Posterior cingulate gyrus (tissue), 11 donors: ENCODE measurements around the gene DNMT3B.
A peak's percentile ranks its signal among the peaks of the same experiment; 100 is the strongest.

Experiments used
- DNase-seq, 10 donors: peaks; one replicate each; pipeline versions ENCODE4 v3.0.0 to v3.0.0-alpha.2; 2020 to 2021; ENCODE audit warnings: mixed read lengths in 3 of 10
- intact Hi-C: fragments of 100-400 bp; cut with DNase I; formaldehyde crosslinking; loops from one replicate; pipeline ENCODE4 v1.15.1; 2023

The DNMT3B gene

GRCh38 chr20:32810941-32811340, 48.8 kb downstream of the DNMT3B start:
- no peak for DNase-seq
- intact Hi-C loops: no loop called here

- no peak for DNase-seq
- intact Hi-C loops: no loop called here
Measured at GRCh38 chr20:32811886-32812285, 49.7 kb downstream of the DNMT3B start.

- intact Hi-C loops: no loop called here
Measured at GRCh38 chr20:32819992-32820697, 58.0 kb downstream of the DNMT3B start.

GRCh38 chr20:32820698-32821377, 58.7 kb downstream of the DNMT3B start:
- peak in 1 of 10 donors; percentile 62 for DNase-seq
- intact Hi-C loops: no loop called here

More at GRCh38 chr20:32819992-32820697, 58.0 kb downstream of the DNMT3B start:
- DNase-seq: peak in 7 of 10 donors; percentile 53 to 87 (median 64)

GRCh38 chr20:32822225-32822624, 60.0 kb downstream of the DNMT3B start:
- intact Hi-C loops: no loop called here
- DNase-seq: no peak

- intact Hi-C loops: no loop called here
- no peak for DNase-seq
Measured at GRCh38 chr20:32823078-32823477, 60.9 kb downstream of the DNMT3B start.

GRCh38 chr20:32823737-32824588, 61.8 kb downstream of the DNMT3B start:
- no peak for DNase-seq
- intact Hi-C loops: no loop called here

- DNase-seq: no peak
- intact Hi-C loops: no loop called here
Measured at GRCh38 chr20:32828029-32828680, 66.0 kb downstream of the DNMT3B start.

GRCh38 chr20:32829311-32830005, 67.3 kb downstream of the DNMT3B start:
- intact Hi-C loops: no loop called here
- no peak for DNase-seq

GRCh38 chr20:32830437-32830836, 68.3 kb downstream of the DNMT3B start:
- intact Hi-C loops: no loop called here

GRCh38 chr20:32831982-32832381, 69.8 kb downstream of the DNMT3B start:
- intact Hi-C loops: no loop called here

More at GRCh38 chr20:32830437-32830836, 68.3 kb downstream of the DNMT3B start:
- no peak for DNase-seq

GRCh38 chr20:32832664-32833063, 70.5 kb downstream of the DNMT3B start:
- DNase-seq: no peak
- intact Hi-C loops: no loop called here

More at GRCh38 chr20:32831982-32832381, 69.8 kb downstream of the DNMT3B start:
- DNase-seq: no peak

GRCh38 chr20:32834972-32835371, 72.8 kb downstream of the DNMT3B start:
- DNase-seq: no peak
- intact Hi-C loops: no loop called here

GRCh38 chr20:32837157-32837556, 75.0 kb downstream of the DNMT3B start:
- intact Hi-C loops: no loop called here

GRCh38 chr20:32839227-32839981, 77.2 kb downstream of the DNMT3B start:
- DNase-seq: peak in 1 of 10 donors; percentile 78
- intact Hi-C loops: no loop called here

More at GRCh38 chr20:32837157-32837556, 75.0 kb downstream of the DNMT3B start:
- DNase-seq: no peak

- intact Hi-C loops: no loop called here
- DNase-seq: no peak
Measured at GRCh38 chr20:32839982-32840285, 77.7 kb downstream of the DNMT3B start.

GRCh38 chr20:32841174-32841573, 79.0 kb downstream of the DNMT3B start:
- intact Hi-C loops: no loop called here
- DNase-seq: no peak

- intact Hi-C loops: no loop called here
- DNase-seq: no peak
Measured at GRCh38 chr20:32841632-32842031, 79.4 kb downstream of the DNMT3B start.
